ENCODE data around the gene TAB3. TPM values are rescaled to one million over a fixed set of nuclear protein-coding genes. Genes with fewer than 3 reads are reported as not detected.

Gene TAB3
- total and polyA plus RNA-seq, 10 of the 15 experiments (the other 5 are each of a cell fraction or from before 2014, with no cell fraction given): 1.7 to 22.1 (median 9.1) TPM

DNA sequence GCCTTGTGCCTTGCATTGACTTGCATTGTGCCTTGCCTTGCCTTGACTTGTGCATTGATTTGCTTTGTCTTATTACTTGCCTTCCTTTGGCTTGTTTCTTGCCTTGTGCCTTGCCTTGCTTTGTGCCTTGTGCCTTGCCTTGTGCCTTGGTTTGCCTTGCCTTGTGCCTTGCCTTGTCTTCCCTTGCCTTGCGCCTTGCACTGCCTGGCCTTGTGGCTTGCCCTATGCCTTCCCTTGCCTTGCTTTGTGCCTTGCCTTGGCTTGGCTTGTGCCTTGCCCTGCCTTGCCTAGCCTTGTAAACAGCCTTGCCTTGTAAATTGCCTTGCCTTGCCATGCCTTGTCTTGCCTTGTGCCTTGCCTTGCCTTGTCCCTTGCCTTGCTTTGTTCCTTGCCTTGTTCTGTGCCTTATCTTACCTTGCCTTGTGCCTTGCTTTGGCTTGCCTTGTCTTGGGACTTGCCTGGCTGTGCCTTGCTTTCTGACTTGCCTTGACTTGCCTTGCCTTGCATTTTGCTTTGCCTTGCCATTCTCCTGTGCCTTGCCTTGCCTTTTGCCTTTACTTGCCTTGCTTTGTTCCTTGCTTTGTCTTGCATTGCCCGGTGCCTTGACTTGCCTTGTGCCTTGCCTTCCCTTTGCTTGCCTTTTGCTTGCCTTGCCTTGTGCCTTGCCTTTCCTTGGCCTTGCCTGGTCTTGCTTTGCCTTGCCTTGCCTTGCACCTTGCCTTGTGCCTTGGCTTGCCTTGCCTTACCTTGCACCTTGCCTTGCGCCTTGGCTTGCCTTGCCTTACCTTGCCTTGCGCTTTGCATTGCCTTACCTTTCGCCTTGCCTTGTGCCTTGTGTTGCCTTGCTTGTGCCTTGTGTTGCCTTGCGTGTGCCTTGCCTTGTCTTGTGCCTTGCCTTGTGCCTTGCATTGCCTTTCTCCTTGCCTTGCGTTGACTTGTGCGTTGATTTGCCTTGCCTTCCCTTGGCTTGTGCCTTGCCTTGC is 97.5 kb downstream of the TAB3 start:
- no TSS peak for BruUV-seq (replicated peaks)
- no peak for FAIRE-seq
- ChIA-PET RAD21 (ENCODE audit: unreplicated experiment) (no interaction called here), POLR2A (no interaction called here), CTCF (no interaction called here), SMC1A (ENCODE audit: uncharacterized antibody, unreplicated experiment) (no interaction called here)
- in situ Hi-C loops (cut with MboI): no loop called here
- no peak overlapping the region for H3K9ac ChIP-seq (ENCODE audit: control insufficient read depth, insufficient read depth, low read length)
- H2AFZ ChIP-seq (ENCODE audit: control insufficient read depth, low read depth, low read length): no peak overlapping the region
- H3K27ac ChIP-seq (ENCODE audit: control insufficient read depth, insufficient read depth): no peak overlapping the region
- no peak overlapping the region for H3K4me3 ChIP-seq
- intact Hi-C loops (cut with micrococcal nuclease; ENCODE audit: unreplicated experiment): no loop called here
- no peak for ATAC-seq
- H4K20me1 ChIP-seq (ENCODE audit: control insufficient read depth, insufficient read depth): no peaks in the 10 kb centered on the region
- no peaks in the 10 kb centered on the region; the same call in 2 of the 3 replicates for H3K9me3 ChIP-seq (replicated peaks; ENCODE audit: control insufficient read depth, insufficient read depth, low read length)
- H3K27me3 ChIP-seq (replicated peaks in 1 of 2; ENCODE audit: control insufficient read depth in 2 of 2, insufficient read depth in 2 of 2, low read length in 1 of 2): peaks cover 0 to 1% of the 10 kb centered on the region in 2 experiments; a peak in 1 of 4 replicates
- H3K4me1 ChIP-seq (ENCODE audit: control insufficient read depth, insufficient read depth, low read length): no peaks in the 10 kb centered on the region
- WGBS (ENCODE audit: insufficient coverage, insufficient replicate concordance, low lambda C conversion rate, missing lambda C conversion rate): 58% methylated on average over 8 of the region's 8 CpGs
- no peaks in the 10 kb centered on the region for H3K36me3 ChIP-seq (ENCODE audit: control insufficient read depth in 2 of 2, insufficient read depth in 2 of 2, low read length in 1 of 2)
- H3K4me2 ChIP-seq (ENCODE audit: control insufficient read depth, insufficient read depth): no peak overlapping the region
- DNase-seq (ENCODE audit: low read depth, low spot score): no peak
- no peaks in the 10 kb centered on the region for H3K79me2 ChIP-seq (ENCODE audit: control insufficient read depth, insufficient read depth, low read length)
- TF ChIP-seq, protein P1, sequence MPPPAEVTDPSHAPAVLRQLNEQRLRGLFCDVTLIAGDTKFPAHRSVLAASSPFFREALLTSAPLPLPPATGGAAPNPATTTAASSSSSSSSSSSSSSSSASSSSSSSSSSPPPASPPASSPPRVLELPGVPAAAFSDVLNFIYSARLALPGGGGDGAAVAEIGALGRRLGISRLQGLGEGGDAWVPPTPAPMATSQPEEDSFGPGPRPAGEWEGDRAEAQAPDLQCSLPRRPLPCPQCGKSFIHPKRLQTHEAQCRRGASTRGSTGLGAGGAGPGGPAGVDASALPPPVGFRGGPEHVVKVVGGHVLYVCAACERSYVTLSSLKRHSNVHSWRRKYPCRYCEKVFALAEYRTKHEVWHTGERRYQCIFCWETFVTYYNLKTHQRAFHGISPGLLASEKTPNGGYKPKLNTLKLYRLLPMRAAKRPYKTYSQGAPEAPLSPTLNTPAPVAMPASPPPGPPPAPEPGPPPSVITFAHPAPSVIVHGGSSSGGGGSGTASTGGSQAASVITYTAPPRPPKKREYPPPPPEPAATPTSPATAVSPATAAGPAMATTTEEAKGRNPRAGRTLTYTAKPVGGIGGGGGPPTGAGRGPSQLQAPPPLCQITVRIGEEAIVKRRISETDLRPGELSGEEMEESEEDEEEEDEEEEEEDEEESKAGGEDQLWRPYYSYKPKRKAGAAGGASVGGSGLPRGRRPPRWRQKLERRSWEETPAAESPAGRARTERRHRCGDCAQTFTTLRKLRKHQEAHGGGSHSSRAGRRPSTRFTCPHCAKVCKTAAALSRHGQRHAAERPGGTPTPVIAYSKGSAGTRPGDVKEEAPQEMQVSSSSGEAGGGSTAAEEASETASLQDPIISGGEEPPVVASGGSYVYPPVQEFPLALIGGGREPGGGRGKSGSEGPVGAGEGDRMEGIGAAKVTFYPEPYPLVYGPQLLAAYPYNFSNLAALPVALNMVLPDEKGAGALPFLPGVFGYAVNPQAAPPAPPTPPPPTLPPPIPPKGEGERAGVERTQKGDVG (CRISPR knock-in tag; IDR thresholded peaks at IDR 0.05): no peak
- no peak for TF ChIP-seq NR2F1 (conservative IDR thresholded peaks at IDR 0.05)
- TF ChIP-seq, protein P2, sequence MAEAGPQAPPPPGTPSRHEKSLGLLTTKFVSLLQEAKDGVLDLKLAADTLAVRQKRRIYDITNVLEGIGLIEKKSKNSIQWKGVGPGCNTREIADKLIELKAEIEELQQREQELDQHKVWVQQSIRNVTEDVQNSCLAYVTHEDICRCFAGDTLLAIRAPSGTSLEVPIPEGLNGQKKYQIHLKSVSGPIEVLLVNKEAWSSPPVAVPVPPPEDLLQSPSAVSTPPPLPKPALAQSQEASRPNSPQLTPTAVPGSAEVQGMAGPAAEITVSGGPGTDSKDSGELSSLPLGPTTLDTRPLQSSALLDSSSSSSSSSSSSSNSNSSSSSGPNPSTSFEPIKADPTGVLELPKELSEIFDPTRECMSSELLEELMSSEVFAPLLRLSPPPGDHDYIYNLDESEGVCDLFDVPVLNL (IDR thresholded peaks at IDR 0.05; ENCODE audit: low read depth, low read length): no peak
- TF ChIP-seq YBX1 (IDR thresholded peaks at IDR 0.05): no peak
- no peak for TF ChIP-seq RFX5 (IDR thresholded peaks at IDR 0.05; ENCODE audit: low read depth, low read length)
- no peak for TF ChIP-seq IRF3 (IDR thresholded peaks at IDR 0.05)
- TF ChIP-seq, protein P3, sequence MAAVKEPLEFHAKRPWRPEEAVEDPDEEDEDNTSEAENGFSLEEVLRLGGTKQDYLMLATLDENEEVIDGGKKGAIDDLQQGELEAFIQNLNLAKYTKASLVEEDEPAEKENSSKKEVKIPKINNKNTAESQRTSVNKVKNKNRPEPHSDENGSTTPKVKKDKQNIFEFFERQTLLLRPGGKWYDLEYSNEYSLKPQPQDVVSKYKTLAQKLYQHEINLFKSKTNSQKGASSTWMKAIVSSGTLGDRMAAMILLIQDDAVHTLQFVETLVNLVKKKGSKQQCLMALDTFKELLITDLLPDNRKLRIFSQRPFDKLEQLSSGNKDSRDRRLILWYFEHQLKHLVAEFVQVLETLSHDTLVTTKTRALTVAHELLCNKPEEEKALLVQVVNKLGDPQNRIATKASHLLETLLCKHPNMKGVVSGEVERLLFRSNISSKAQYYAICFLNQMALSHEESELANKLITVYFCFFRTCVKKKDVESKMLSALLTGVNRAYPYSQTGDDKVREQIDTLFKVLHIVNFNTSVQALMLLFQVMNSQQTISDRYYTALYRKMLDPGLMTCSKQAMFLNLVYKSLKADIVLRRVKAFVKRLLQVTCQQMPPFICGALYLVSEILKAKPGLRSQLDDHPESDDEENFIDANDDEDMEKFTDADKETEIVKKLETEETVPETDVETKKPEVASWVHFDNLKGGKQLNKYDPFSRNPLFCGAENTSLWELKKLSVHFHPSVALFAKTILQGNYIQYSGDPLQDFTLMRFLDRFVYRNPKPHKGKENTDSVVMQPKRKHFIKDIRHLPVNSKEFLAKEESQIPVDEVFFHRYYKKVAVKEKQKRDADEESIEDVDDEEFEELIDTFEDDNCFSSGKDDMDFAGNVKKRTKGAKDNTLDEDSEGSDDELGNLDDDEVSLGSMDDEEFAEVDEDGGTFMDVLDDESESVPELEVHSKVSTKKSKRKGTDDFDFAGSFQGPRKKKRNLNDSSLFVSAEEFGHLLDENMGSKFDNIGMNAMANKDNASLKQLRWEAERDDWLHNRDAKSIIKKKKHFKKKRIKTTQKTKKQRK (IDR thresholded peaks at IDR 0.05; ENCODE audit: low read depth, low read length): no peak
- TF ChIP-seq RELA (IDR thresholded peaks at IDR 0.05; ENCODE audit: borderline replicate concordance, partially characterized antibody): no peak
- no peak for TF ChIP-seq KLF5 (IDR thresholded peaks at IDR 0.05; ENCODE audit: partially characterized antibody)
- TF ChIP-seq CHD4 (IDR thresholded peaks at IDR 0.05): no peak
- no peak for TF ChIP-seq ATF7 (IDR thresholded peaks at IDR 0.05; ENCODE audit: low read depth)
- no peak for TF ChIP-seq SIX5 (IDR thresholded peaks at IDR 0.05; ENCODE audit: low read depth, low read length, severe bottlenecking)
- no peak for TF ChIP-seq RBBP5 (conservative IDR thresholded peaks at IDR 0.05)
- TF ChIP-seq ELK1 (IDR thresholded peaks at IDR 0.05; ENCODE audit: low read depth, low read length): no peak

Measured in GM12878 (cell line).